Neuronal stem cell (in vitro differentiated cells): ENCODE data around the gene QPCT.
A peak's percentile ranks its signal among the peaks of the same experiment; 100 is the strongest.

Experiments used
- DNase-seq: peaks from one replicate; pipeline ENCODE4 v3.0.0-alpha.2; 2013; ENCODE audit warnings: low spot score
- H2AFZ ChIP-seq: one replicate; pipeline ENCODE4 v1.6.1; 2013; ENCODE audit warnings: mild to moderate bottlenecking, low read length, inconsistent platforms
- H2AK5ac ChIP-seq: 2 replicates; pipeline ENCODE4 v1.6.1; 2013; ENCODE audit warnings: low read depth, mild to moderate bottlenecking, inconsistent platforms, low read length, moderate library complexity, mixed read lengths
- H2BK120ac ChIP-seq: 2 replicates; pipeline ENCODE4 v1.6.1; 2013; ENCODE audit warnings: low read depth, mild to moderate bottlenecking, inconsistent platforms, low read length, moderate library complexity, mixed read lengths
- H2BK12ac ChIP-seq: one replicate; pipeline ENCODE4 v1.6.1; 2013; ENCODE audit warnings: low read length, inconsistent platforms
- H2BK15ac ChIP-seq: 2 replicates; pipeline ENCODE4 v1.6.1; 2013; ENCODE audit warnings: mild to moderate bottlenecking, low read length, inconsistent platforms, mixed read lengths
- H2BK5ac ChIP-seq: one replicate; pipeline ENCODE4 v1.6.1; 2013; ENCODE audit warnings: inconsistent platforms, mild to moderate bottlenecking, low read length, moderate library complexity
- H3K14ac ChIP-seq: one replicate; pipeline ENCODE4 v1.6.1; 2013; ENCODE audit warnings: low read length, inconsistent platforms
- H3K18ac ChIP-seq: 2 replicates; pipeline ENCODE4 v1.6.1; 2013; ENCODE audit warnings: low read length, inconsistent platforms
- H3K23ac ChIP-seq: 2 replicates; pipeline ENCODE4 v1.6.1; 2013; ENCODE audit warnings: low read depth, mild to moderate bottlenecking, mixed read lengths, low read length, inconsistent platforms; ENCODE audit not compliant: poor library complexity
- H3K27ac ChIP-seq: replicated peaks from 3 replicates; pipeline ENCODE4 v1.5.1; 2013; ENCODE audit warnings: low read length, inconsistent platforms
- H3K27me3 ChIP-seq, 3 experiments: 2 replicates each; pipeline ENCODE4 v1.6.1; 2013; ENCODE audit warnings: low read length in 3 of 3, mild to moderate bottlenecking in 2 of 3, inconsistent platforms in 1 of 3, low read depth in 1 of 3, mixed read lengths in 1 of 3, moderate library complexity in 1 of 3; ENCODE audit not compliant: control insufficient read depth in 3 of 3, insufficient read depth in 3 of 3
- H3K36me3 ChIP-seq, 2 donors: replicated peaks in 1 of 2; 2 replicates each; pipeline ENCODE4 v1.6.1; 2013; ENCODE audit warnings: low read length in 2 of 2; ENCODE audit not compliant: control insufficient read depth in 2 of 2, insufficient read depth in 2 of 2
- H3K4ac ChIP-seq: 2 replicates; pipeline ENCODE4 v1.6.1; 2013; ENCODE audit warnings: inconsistent platforms, mild to moderate bottlenecking, low read length, moderate library complexity
- H3K4me1 ChIP-seq, 2 donors: 1 replicate in 1 of 2; 2 replicates in 1 of 2; pipeline ENCODE4 v1.6.1; 2013; ENCODE audit warnings: low read length in 2 of 2, low read depth in 1 of 2; ENCODE audit not compliant: control insufficient read depth in 2 of 2, insufficient read depth in 1 of 2
- H3K4me2 ChIP-seq: one replicate; pipeline ENCODE4 v1.6.1; 2013; ENCODE audit warnings: mild to moderate bottlenecking, low read length, inconsistent platforms; ENCODE audit not compliant: insufficient read depth, poor library complexity, severe bottlenecking
- H3K4me3 ChIP-seq, 2 donors: 2 replicates each; pipeline ENCODE4 v1.5.1; 2013; ENCODE audit warnings: low read length in 2 of 2, mild to moderate bottlenecking in 2 of 2, inconsistent platforms in 1 of 2, moderate library complexity in 1 of 2
- H3K79me1 ChIP-seq: one replicate; pipeline ENCODE4 v1.6.1; 2013; ENCODE audit warnings: low read depth, mild to moderate bottlenecking, inconsistent platforms, low read length, moderate library complexity
- H3K9ac ChIP-seq: one replicate; pipeline ENCODE4 v1.6.1; 2013; ENCODE audit warnings: mild to moderate bottlenecking, low read depth, low read length, inconsistent platforms; ENCODE audit not compliant: poor library complexity
- H3K9me3 ChIP-seq, 2 donors: replicated peaks in 1 of 2; 2 replicates each; pipeline versions ENCODE3 to v1.6.1; 2013; ENCODE audit warnings: low read length in 2 of 2, mild to moderate bottlenecking in 2 of 2, inconsistent platforms in 1 of 2, low read depth in 1 of 2, mixed read lengths in 1 of 2, moderate library complexity in 1 of 2; ENCODE audit not compliant: control insufficient read depth in 2 of 2, insufficient read depth in 1 of 2
- H4K8ac ChIP-seq: one replicate; pipeline ENCODE4 v1.6.1; 2013; ENCODE audit warnings: low read depth, mild to moderate bottlenecking, inconsistent platforms, low read length, moderate library complexity
- H4K91ac ChIP-seq: one replicate; pipeline ENCODE4 v1.6.1; 2013; ENCODE audit warnings: low read length, low read depth, mild to moderate bottlenecking, inconsistent platforms; ENCODE audit not compliant: poor library complexity
- WGBS, 2 donors: extraction: QIAGEN DNeasy Blood & Tissue Kit; methylation state at CpG; one replicate each; pipeline ENCODE4 v1.1.7; 2013; ENCODE audit warnings: missing lambda C conversion rate in 2 of 2, mixed read lengths in 1 of 2; ENCODE audit not compliant: insufficient read length in 2 of 2, insufficient replicate concordance in 1 of 2; ENCODE audit errors: extremely low coverage in 2 of 2; 5-methylcytosine and 5-hydroxymethylcytosine counted together

QPCT gene

GRCh38 chr2:37357069-37357468, 12.6 kb downstream of the QPCT start:
- no CpG with 5 or more reads among the region's 1 CpG for WGBS, 2 donors
- H2BK120ac ChIP-seq: no peak overlapping the region
- no peak overlapping the region for H2BK12ac ChIP-seq
- DNase-seq: no peak
- H4K91ac ChIP-seq: no peak overlapping the region
- peaks cover 0 to 5% (median 0%) of the 10 kb centered on the region in 3 experiments for H3K27me3 ChIP-seq
- H3K27ac ChIP-seq: no peak overlapping the region
- no peak overlapping the region for H3K18ac ChIP-seq
- no peaks in the 10 kb centered on the region for H3K36me3 ChIP-seq
- no peak overlapping the region for H2AFZ ChIP-seq
- H2BK5ac ChIP-seq: no peak overlapping the region
- H4K8ac ChIP-seq: no peak overlapping the region
- no peak overlapping the region for H3K23ac ChIP-seq
- no peaks in the 10 kb centered on the region for H3K4me1 ChIP-seq
- H3K4ac ChIP-seq: no peak overlapping the region
- no peak overlapping the region for H2BK15ac ChIP-seq
- H3K79me1 ChIP-seq: no peaks in the 10 kb centered on the region
- H2AK5ac ChIP-seq: no peak overlapping the region
- H3K9me3 ChIP-seq: no peaks in the 10 kb centered on the region
- no peak overlapping the region for H3K4me2 ChIP-seq
- H3K14ac ChIP-seq: no peak overlapping the region
- no peak overlapping the region for H3K4me3 ChIP-seq
- H3K9ac ChIP-seq: no peak overlapping the region

DNA sequence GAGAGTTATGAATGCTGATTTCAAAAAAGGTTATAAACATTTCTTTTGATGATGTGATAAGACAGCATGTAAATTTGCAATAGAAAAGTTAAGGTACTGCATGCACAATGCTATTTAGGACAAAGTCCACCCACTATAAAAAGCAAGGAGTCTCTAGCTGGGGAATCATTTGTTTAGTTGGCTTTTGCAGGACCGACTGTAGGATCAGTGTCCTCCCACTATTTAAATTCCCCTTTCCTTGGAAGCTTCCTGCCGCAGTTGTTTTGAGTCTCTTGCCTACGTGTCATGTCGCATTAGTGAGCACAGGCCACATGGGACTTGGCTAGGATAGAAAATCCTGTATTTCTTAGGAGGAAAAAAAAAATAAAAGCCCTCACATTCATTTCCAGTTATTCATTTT, 13.1 kb downstream of the QPCT start:
- H2BK15ac ChIP-seq: no peak overlapping the region

DNA sequence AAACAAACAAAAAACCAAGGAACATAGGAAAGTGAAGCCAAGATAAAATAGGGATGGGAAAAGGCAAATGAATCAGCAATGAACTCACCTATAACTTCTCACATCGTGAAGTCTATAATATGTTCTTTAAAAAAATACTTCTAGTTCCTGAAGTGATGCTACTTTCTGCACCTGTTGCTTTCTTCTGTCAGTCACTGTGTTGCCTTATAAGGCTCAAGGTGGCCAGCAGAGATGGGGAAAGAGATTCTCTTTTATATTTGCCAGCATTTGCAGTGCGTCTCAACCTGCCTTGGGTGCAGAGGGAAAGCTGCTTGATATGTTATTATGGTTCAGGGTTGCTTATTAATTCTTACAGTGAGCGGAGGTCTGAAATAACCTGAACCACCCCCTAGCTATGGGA, 14.0 kb downstream of the QPCT start:
- Histone ChIP-seq H3K27ac (no peak overlapping the region), H4K8ac (no peak overlapping the region), H3K36me3 (no peaks in the 10 kb centered on the region), H2BK15ac (no peak overlapping the region), H2AK5ac (no peak overlapping the region), H2BK12ac (no peak overlapping the region), H3K4me3 (no peak overlapping the region), H3K18ac (no peak overlapping the region), H2BK120ac (no peak overlapping the region), H3K27me3 (peaks cover 0 to 8% (median 0%) of the 10 kb centered on the region in 3 experiments), H3K9ac (no peak overlapping the region), H4K91ac (no peak overlapping the region), H2AFZ (no peak overlapping the region), H3K4me2 (no peak overlapping the region), H3K4me1 (no peaks in the 10 kb centered on the region), H3K79me1 (no peaks in the 10 kb centered on the region), H2BK5ac (no peak overlapping the region), H3K9me3 (no peaks in the 10 kb centered on the region), H3K14ac (no peak overlapping the region), H3K4ac (no peak overlapping the region), H3K23ac (no peak overlapping the region)
- no peak for DNase-seq
- no CpG with 5 or more reads among the region's 3 CpGs for WGBS, 2 donors

More for the DNA sequence above, 13.1 kb downstream of the QPCT start:
- Histone ChIP-seq H4K91ac (no peak overlapping the region), H3K79me1 (no peaks in the 10 kb centered on the region), H2BK5ac (no peak overlapping the region), H3K4me2 (no peak overlapping the region), H3K36me3 (no peaks in the 10 kb centered on the region), H3K23ac (no peak overlapping the region), H3K9ac (no peak overlapping the region), H3K27ac (no peak overlapping the region), H2AFZ (no peak overlapping the region), H3K4me1 (no peaks in the 10 kb centered on the region), H3K9me3 (no peaks in the 10 kb centered on the region), H3K4ac (no peak overlapping the region), H2BK12ac (no peak overlapping the region), H4K8ac (no peak overlapping the region), H3K14ac (no peak overlapping the region), H2BK120ac (no peak overlapping the region), H3K4me3 (no peak overlapping the region), H2AK5ac (no peak overlapping the region), H3K18ac (no peak overlapping the region), H3K27me3 (peaks cover 0 to 5% (median 0%) of the 10 kb centered on the region in 3 experiments)
- DNase-seq: no peak
- no CpG with 5 or more reads among the region's 4 CpGs for WGBS, 2 donors

- no peak overlapping the region for H3K18ac ChIP-seq
- H3K23ac ChIP-seq: peak overlapping the region; percentile 27
- peak overlapping the region in 1 of 2 donors; percentile 49 for H3K4me3 ChIP-seq
- peaks cover 0 to 8% (median 0%) of the 10 kb centered on the region in 3 experiments for H3K27me3 ChIP-seq
- no peak overlapping the region for H2BK5ac ChIP-seq
- H3K27ac ChIP-seq: no peak overlapping the region
- H4K8ac ChIP-seq: no peak overlapping the region
- H3K4me1 ChIP-seq: no peaks in the 10 kb centered on the region
- no peak overlapping the region for H3K14ac ChIP-seq
- H3K4me2 ChIP-seq: no peak overlapping the region
- no peak overlapping the region for H3K9ac ChIP-seq
- DNase-seq: no peak
- no CpG with 5 or more reads among the region's 3 CpGs for WGBS, 2 donors
- no peak overlapping the region for H2AFZ ChIP-seq
- H2BK120ac ChIP-seq: no peak overlapping the region
- no peaks in the 10 kb centered on the region for H3K36me3 ChIP-seq
- no peak overlapping the region for H2BK12ac ChIP-seq
- no peak overlapping the region for H3K4ac ChIP-seq
- no peaks in the 10 kb centered on the region for H3K9me3 ChIP-seq
- H3K79me1 ChIP-seq: no peaks in the 10 kb centered on the region
- no peak overlapping the region for H2AK5ac ChIP-seq
- H2BK15ac ChIP-seq: no peak overlapping the region
- H4K91ac ChIP-seq: no peak overlapping the region
Observed at GRCh38 chr2:37361216-37361815, 16.9 kb downstream of the QPCT start.
